Mesendoderm (in vitro differentiated cells): Measurements from ENCODE around the gene MAPRE2.

Experiments used
- DNase-seq: peaks from one replicate; pipeline ENCODE4 v3.0.0; 2013
- H2AK5ac ChIP-seq: 2 replicates; pipeline ENCODE4 v1.6.1; 2013; ENCODE audit warnings: low read length, inconsistent platforms
- H2BK120ac ChIP-seq: 2 replicates; pipeline ENCODE4 v1.6.1; 2013; ENCODE audit warnings: low read depth, mild to moderate bottlenecking, low read length, moderate library complexity, mixed read lengths
- H2BK15ac ChIP-seq: replicated peaks from 2 replicates; pipeline ENCODE4 v1.6.1; 2013; ENCODE audit warnings: low read depth, mild to moderate bottlenecking, moderate library complexity
- H2BK5ac ChIP-seq: 2 replicates; pipeline ENCODE4 v1.6.1; 2013; ENCODE audit warnings: low read length, inconsistent platforms
- H3K18ac ChIP-seq: 2 replicates; pipeline ENCODE4 v1.6.1; 2013; ENCODE audit warnings: mild to moderate bottlenecking, low read length, mixed read lengths
- H3K23ac ChIP-seq: one replicate; pipeline ENCODE4 v1.6.1; 2013; ENCODE audit warnings: low read length
- H3K27ac ChIP-seq: 2 replicates; pipeline ENCODE4 v1.5.1; 2013; ENCODE audit warnings: low read depth, mild to moderate bottlenecking, inconsistent platforms, low read length, moderate library complexity
- H3K27me3 ChIP-seq: 2 replicates; pipeline ENCODE4 v1.6.1; 2013; ENCODE audit warnings: low read length, control low read depth, mild to moderate bottlenecking, inconsistent platforms; ENCODE audit not compliant: insufficient read depth, poor library complexity
- H3K36me3 ChIP-seq: 2 replicates; pipeline ENCODE4 v1.6.1; 2013; ENCODE audit warnings: low read length, inconsistent platforms; ENCODE audit not compliant: control insufficient read depth, insufficient read depth
- H3K4ac ChIP-seq: one replicate; pipeline ENCODE4 v1.6.1; 2013; ENCODE audit warnings: low read depth, mild to moderate bottlenecking, low read length, moderate library complexity
- H3K4me1 ChIP-seq: 2 replicates; pipeline ENCODE4 v1.6.1; 2013; ENCODE audit warnings: low read depth, low read length, inconsistent platforms; ENCODE audit not compliant: control insufficient read depth
- H3K4me2 ChIP-seq: 2 replicates; pipeline ENCODE4 v1.6.1; 2013; ENCODE audit warnings: low read length
- H3K4me3 ChIP-seq: 2 replicates; pipeline ENCODE4 v1.5.1; 2013; ENCODE audit warnings: mild to moderate bottlenecking, low read length
- H3K56ac ChIP-seq: one replicate; pipeline ENCODE4 v1.6.1; 2013; ENCODE audit warnings: low read length
- H3K79me1 ChIP-seq: 2 replicates; pipeline ENCODE4 v1.6.1; 2013; ENCODE audit warnings: low read length, inconsistent platforms
- H3K79me2 ChIP-seq: 2 replicates; pipeline ENCODE4 v1.6.1; 2013; ENCODE audit warnings: mild to moderate bottlenecking, low read length; ENCODE audit not compliant: control insufficient read depth, insufficient read depth
- H3K9ac ChIP-seq: 2 replicates; pipeline ENCODE4 v1.6.1; 2013; ENCODE audit warnings: low read length, inconsistent platforms
- H4K5ac ChIP-seq: one replicate; pipeline ENCODE4 v1.6.1; 2013; ENCODE audit warnings: low read length
- H4K8ac ChIP-seq: one replicate; pipeline ENCODE4 v1.6.1; 2013; ENCODE audit warnings: low read depth, mild to moderate bottlenecking, control low read depth, low read length, moderate library complexity
- WGBS: extraction: QIAGEN DNeasy Blood & Tissue Kit; methylation state at CpG from one replicate; pipeline ENCODE4 v1.1.7; 2013; ENCODE audit warnings: low lambda C conversion rate, missing lambda C conversion rate; ENCODE audit not compliant: insufficient coverage; ENCODE audit errors: extremely low coverage; 5-methylcytosine and 5-hydroxymethylcytosine counted together

MAPRE2 gene

GRCh38 chr18:35157181-35157580, 116.0 kb downstream of the MAPRE2 start:
- Histone ChIP-seq H3K56ac (no peak overlapping the region), H2BK5ac (no peak overlapping the region), H3K79me2 (no peaks in the 10 kb centered on the region)

GRCh38 chr18:35158728-35159450, 117.7 kb downstream of the MAPRE2 start:
- Histone ChIP-seq H4K8ac (no peak overlapping the region), H3K4me2 (no peak overlapping the region), H3K9ac (no peak overlapping the region), H3K56ac (no peak overlapping the region), H2BK5ac (no peak overlapping the region), H4K5ac (no peak overlapping the region), H3K79me1 (no peaks in the 10 kb centered on the region), H3K23ac (no peak overlapping the region), H3K36me3 (no peaks in the 10 kb centered on the region), H3K27me3 (no peaks in the 10 kb centered on the region), H2BK120ac (no peak overlapping the region), H3K4ac (no peak overlapping the region), H3K18ac (no peak overlapping the region), H2AK5ac (no peak overlapping the region), H3K4me3 (no peak overlapping the region), H3K27ac (no peak overlapping the region), H3K79me2 (no peaks in the 10 kb centered on the region), H3K4me1 (no peaks in the 10 kb centered on the region), H2BK15ac (no peak overlapping the region)
- no peak for DNase-seq
- WGBS = no CpG with 5 or more reads among the region's 5 CpGs

More at GRCh38 chr18:35157181-35157580, 116.0 kb downstream of the MAPRE2 start:
- Histone ChIP-seq H3K27me3 (no peaks in the 10 kb centered on the region), H2BK15ac (no peak overlapping the region), H3K4ac (no peak overlapping the region), H3K79me1 (no peaks in the 10 kb centered on the region), H4K5ac (no peak overlapping the region), H3K4me1 (no peaks in the 10 kb centered on the region), H2AK5ac (no peak overlapping the region), H3K9ac (no peak overlapping the region), H4K8ac (no peak overlapping the region), H3K4me2 (no peak overlapping the region), H2BK120ac (no peak overlapping the region), H3K27ac (no peak overlapping the region), H3K36me3 (no peaks in the 10 kb centered on the region), H3K23ac (no peak overlapping the region), H3K4me3 (no peak overlapping the region), H3K18ac (no peak overlapping the region)
- no CpG with 5 or more reads among the region's 4 CpGs for WGBS
- DNase-seq = no peak

GRCh38 chr18:35159782-35160181, 118.6 kb downstream of the MAPRE2 start:
- no peak overlapping the region for H2BK120ac ChIP-seq
- no peak overlapping the region for H2BK5ac ChIP-seq
- no peak overlapping the region for H3K4me3 ChIP-seq

GRCh38 chr18:35161485-35161884, 120.3 kb downstream of the MAPRE2 start:
- Histone ChIP-seq H3K18ac (no peak overlapping the region), H2BK5ac (no peak overlapping the region), H3K4me2 (no peak overlapping the region), H3K79me1 (no peaks in the 10 kb centered on the region), H4K5ac (no peak overlapping the region), H2BK120ac (no peak overlapping the region), H4K8ac (no peak overlapping the region), H3K4me1 (no peaks in the 10 kb centered on the region), H2BK15ac (no peak overlapping the region), H3K56ac (no peak overlapping the region), H3K27me3 (no peaks in the 10 kb centered on the region), H3K4ac (no peak overlapping the region), H3K23ac (no peak overlapping the region), H3K79me2 (no peaks in the 10 kb centered on the region), H3K9ac (no peak overlapping the region), H2AK5ac (no peak overlapping the region), H3K4me3 (no peak overlapping the region), H3K36me3 (no peaks in the 10 kb centered on the region), H3K27ac (no peak overlapping the region)
- DNase-seq = no peak
- no CpG with 5 or more reads among the region's 2 CpGs for WGBS

More at GRCh38 chr18:35159782-35160181, 118.6 kb downstream of the MAPRE2 start:
- Histone ChIP-seq H3K56ac (no peak overlapping the region), H4K8ac (no peak overlapping the region), H3K23ac (no peak overlapping the region), H2AK5ac (no peak overlapping the region), H3K4me2 (no peak overlapping the region), H3K4me1 (no peaks in the 10 kb centered on the region), H3K36me3 (no peaks in the 10 kb centered on the region), H3K9ac (no peak overlapping the region), H2BK15ac (no peak overlapping the region), H3K4ac (no peak overlapping the region), H3K18ac (no peak overlapping the region), H3K27me3 (no peaks in the 10 kb centered on the region), H3K79me1 (no peaks in the 10 kb centered on the region), H3K27ac (no peak overlapping the region), H3K79me2 (no peaks in the 10 kb centered on the region), H4K5ac (no peak overlapping the region)
- WGBS = no CpG with 5 or more reads among the region's 3 CpGs
- no peak for DNase-seq

GRCh38 chr18:35161934-35162333, 120.7 kb downstream of the MAPRE2 start:
- Histone ChIP-seq H4K5ac (no peak overlapping the region), H3K27ac (no peak overlapping the region), H3K56ac (no peak overlapping the region), H3K9ac (no peak overlapping the region), H3K23ac (no peak overlapping the region), H2BK15ac (no peak overlapping the region), H3K36me3 (no peaks in the 10 kb centered on the region), H3K4me1 (no peaks in the 10 kb centered on the region), H3K4me2 (no peak overlapping the region), H2BK5ac (no peak overlapping the region), H3K27me3 (no peaks in the 10 kb centered on the region), H4K8ac (no peak overlapping the region), H3K4me3 (no peak overlapping the region), H3K79me1 (no peaks in the 10 kb centered on the region), H3K4ac (no peak overlapping the region), H2BK120ac (no peak overlapping the region), H3K18ac (no peak overlapping the region), H3K79me2 (no peaks in the 10 kb centered on the region), H2AK5ac (no peak overlapping the region)
- DNase-seq = no peak
- no CpG with 5 or more reads among the region's 3 CpGs for WGBS

GRCh38 chr18:35163014-35163539, 121.9 kb downstream of the MAPRE2 start:
- Histone ChIP-seq H3K79me2 (no peaks in the 10 kb centered on the region), H2BK120ac (no peak overlapping the region), H4K5ac (no peak overlapping the region), H3K56ac (no peak overlapping the region), H3K79me1 (no peaks in the 10 kb centered on the region), H3K4me3 (no peak overlapping the region), H3K27ac (no peak overlapping the region), H4K8ac (no peak overlapping the region), H3K4ac (no peak overlapping the region), H3K23ac (no peak overlapping the region), H3K4me2 (no peak overlapping the region), H3K27me3 (no peaks in the 10 kb centered on the region), H3K4me1 (no peaks in the 10 kb centered on the region), H3K9ac (no peak overlapping the region), H2BK15ac (no peak overlapping the region), H2AK5ac (no peak overlapping the region), H3K36me3 (no peaks in the 10 kb centered on the region), H3K18ac (no peak overlapping the region), H2BK5ac (no peak overlapping the region)
- no peak for DNase-seq
